HL-60 (cell line): ENCODE results near the gene PGM5.

ENCODE experiments used
- DNase-seq, 2 experiments: peaks; one replicate each; pipeline ENCODE4 v3.0.0-alpha.2; 2010 to 2020; ENCODE audit warnings: low read depth in 1 of 2, low spot score in 1 of 2
- H3K27ac ChIP-seq: fragments of 250-450 bp; sonication (Bioruptor Pico); replicated peaks from 2 replicates; pipeline ENCODE4 v1.5.1; 2020; ENCODE audit warnings: mild to moderate bottlenecking, moderate library complexity
- H3K27me3 ChIP-seq: fragments of 250-450 bp; sonication (Bioruptor Pico); 2 replicates; pipeline ENCODE4 v1.5.1; 2021; ENCODE audit warnings: mild to moderate bottlenecking, moderate library complexity; ENCODE audit not compliant: insufficient read depth, poor library complexity, severe bottlenecking
- H3K4me3 ChIP-seq: replicated peaks from 2 replicates; pipeline ENCODE4 v1.5.1; 2011; ENCODE audit warnings: mild to moderate bottlenecking, control low read depth, low read length; ENCODE audit not compliant: insufficient read depth
- CTCF ChIP-seq: IDR thresholded peaks from one replicate; pipeline ENCODE4 v1.5.1; 2011; ENCODE audit warnings: low read length, control low read depth, inconsistent platforms; ENCODE audit not compliant: insufficient read depth
- GABPA ChIP-seq: IDR thresholded peaks from 2 replicates; pipeline ENCODE4 v1.6.1; 2012; ENCODE audit warnings: low read depth
- POLR2AphosphoS5 ChIP-seq: IDR thresholded peaks from 2 replicates; pipeline ENCODE4 v1.6.1; 2012; ENCODE audit warnings: low read depth
- REST ChIP-seq: IDR thresholded peaks from 2 replicates; pipeline ENCODE4 v1.6.1; 2012; ENCODE audit warnings: low read depth; ENCODE audit not compliant: insufficient replicate concordance
- SPI1 ChIP-seq: IDR thresholded peaks from 2 replicates; pipeline ENCODE4 v1.6.1; 2012; ENCODE audit warnings: low read depth, mild to moderate bottlenecking, borderline replicate concordance

Gene PGM5

GRCh38 chr9:68427216-68427977 is 71.0 kb downstream of the PGM5 start:
- TF ChIP-seq REST (no peak), SPI1 (no peak), GABPA (no peak), POLR2AphosphoS5 (no peak), CTCF (no peak)
- Histone ChIP-seq H3K27ac (no peak overlapping the region), H3K27me3 (no peaks in the 10 kb centered on the region), H3K4me3 (no peak overlapping the region)
- DNase-seq = no peak

GRCh38 chr9:68428481-68428880 is 72.1 kb downstream of the PGM5 start:
- no peaks in the 10 kb centered on the region for H3K27me3 ChIP-seq
- TF ChIP-seq GABPA (no peak), REST (no peak), POLR2AphosphoS5 (no peak)

GRCh38 chr9:68429631-68430030 is 73.2 kb downstream of the PGM5 start:
- TF ChIP-seq GABPA (no peak), CTCF (no peak), POLR2AphosphoS5 (no peak), SPI1 (no peak), REST (no peak)
- H3K27ac ChIP-seq = no peak overlapping the region
- H3K27me3 ChIP-seq = no peaks in the 10 kb centered on the region
- DNase-seq = no peak
- H3K4me3 ChIP-seq = no peak overlapping the region

More at GRCh38 chr9:68428481-68428880, 72.1 kb downstream of the PGM5 start:
- Histone ChIP-seq H3K27ac (no peak overlapping the region), H3K4me3 (no peak overlapping the region)
- no peak for DNase-seq
